ENCODE results near the gene KCNG4.
A peak's percentile ranks its signal among the peaks of the same experiment; 100 is the strongest.

The KCNG4 gene

DNA sequence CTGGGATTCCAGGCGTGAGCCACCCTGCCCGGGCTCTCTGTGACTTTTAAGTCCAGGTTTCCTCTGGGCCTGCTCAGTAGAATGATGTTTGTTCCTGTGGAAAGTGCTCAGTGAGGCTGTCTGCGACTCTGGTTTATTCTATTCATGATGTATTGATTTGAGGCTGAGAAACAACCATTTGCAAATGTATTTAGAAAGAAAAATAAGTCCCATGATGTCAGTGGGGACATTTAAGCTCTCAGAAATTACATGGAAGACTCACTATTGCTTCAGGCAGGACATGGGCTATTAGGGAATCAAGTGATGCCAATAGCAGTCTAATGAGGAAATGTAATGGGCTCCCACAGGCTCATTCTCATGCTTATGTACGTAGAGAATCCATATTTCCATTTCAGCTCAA is 22.2 kb upstream of the KCNG4 start:
- no peak for DNase-seq

DNA sequence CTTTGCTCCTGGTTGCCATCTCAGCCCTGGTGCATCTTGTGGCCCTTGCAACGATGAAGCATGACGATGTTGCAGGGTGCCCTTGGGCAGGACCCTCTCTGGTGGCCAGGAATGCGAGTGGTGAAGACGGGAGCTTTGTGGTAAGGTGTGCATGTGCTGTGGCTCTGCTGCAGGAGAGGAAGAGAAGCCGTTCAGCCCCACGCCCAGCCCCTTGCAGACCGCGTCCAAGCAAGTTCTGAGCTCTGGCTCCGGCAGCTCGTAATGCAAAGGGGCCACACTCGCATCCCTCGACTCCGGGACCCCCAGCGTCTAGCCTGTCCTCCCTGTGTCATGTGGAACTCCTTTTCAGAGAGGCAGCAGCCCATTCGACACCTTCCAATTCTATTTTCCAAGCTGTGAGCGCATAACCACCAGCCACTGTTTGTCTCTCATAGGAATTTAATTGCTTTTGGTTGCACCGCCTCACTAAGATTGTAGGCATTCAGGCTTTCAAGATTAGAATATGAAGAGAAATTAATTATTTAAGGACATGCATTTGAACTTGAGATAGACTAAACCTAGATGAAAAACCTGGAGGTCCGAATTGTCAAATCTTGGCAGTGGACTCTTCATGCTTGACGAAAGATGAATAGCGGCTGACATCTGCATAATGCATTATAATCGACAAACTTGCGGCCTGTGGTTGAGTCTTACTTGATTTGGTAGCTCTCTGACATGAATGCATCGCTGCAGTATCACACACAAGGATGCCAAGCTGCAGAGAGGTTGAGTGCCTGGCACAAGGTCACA is 21.1 kb upstream of the KCNG4 start:
- no peak for DNase-seq

- no peak for DNase-seq
These were observed 19.9 kb upstream of the KCNG4 start for GRCh38 chr16:84259691-84260090.

- no peak for DNase-seq
These were observed 18.5 kb upstream of the KCNG4 start for GRCh38 chr16:84258266-84258665.

GRCh38 chr16:84255050-84255810 is 15.4 kb upstream of the KCNG4 start:
- DNase-seq: no peak

- DNase-seq: no peak
These were observed 14.2 kb upstream of the KCNG4 start for GRCh38 chr16:84254062-84254461.

DNA sequence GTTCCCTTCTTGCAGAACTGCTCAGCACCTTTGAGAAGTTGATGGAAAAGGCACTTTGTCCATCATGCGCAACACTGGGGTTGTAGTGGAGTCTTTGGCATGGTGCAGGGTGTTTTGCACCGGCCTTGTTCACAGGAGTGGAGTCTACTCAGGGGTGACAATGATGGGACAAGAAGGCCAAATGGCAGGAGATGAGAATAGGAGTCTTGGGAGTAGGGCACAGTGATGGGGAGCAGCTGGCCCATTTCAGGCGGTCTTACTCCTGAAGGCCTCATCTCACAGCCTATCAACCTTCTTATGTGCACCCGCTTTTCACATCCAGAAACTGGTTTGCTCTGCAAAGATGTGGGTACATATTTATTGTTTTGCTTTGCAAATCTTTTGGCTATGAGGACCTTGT is 13.4 kb upstream of the KCNG4 start:
- DNase-seq: no peak

DNA sequence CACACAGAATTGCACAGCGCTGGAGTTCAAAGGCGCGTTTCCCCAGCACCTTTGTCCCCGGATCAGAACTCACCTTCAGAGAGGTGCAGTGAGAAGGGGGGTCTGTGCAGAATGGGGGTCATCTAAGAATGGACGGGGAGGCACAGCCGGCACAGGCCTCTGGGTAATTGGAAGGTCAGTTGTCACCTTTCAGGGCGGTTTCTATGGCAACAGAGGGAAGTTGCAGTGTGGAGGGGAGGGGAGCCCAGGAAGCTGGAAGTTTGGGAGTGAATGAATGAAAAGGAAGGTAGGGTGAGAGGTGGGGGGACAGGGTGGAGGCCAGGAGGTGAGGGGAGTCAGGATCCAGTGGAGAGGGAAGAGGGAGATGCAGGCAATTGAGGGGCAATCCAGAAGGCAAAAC is 12.4 kb upstream of the KCNG4 start:
- DNase-seq: no peak

GRCh38 chr16:84247844-84248243 is 8.0 kb upstream of the KCNG4 start:
- DNase-seq: no peak

DNA sequence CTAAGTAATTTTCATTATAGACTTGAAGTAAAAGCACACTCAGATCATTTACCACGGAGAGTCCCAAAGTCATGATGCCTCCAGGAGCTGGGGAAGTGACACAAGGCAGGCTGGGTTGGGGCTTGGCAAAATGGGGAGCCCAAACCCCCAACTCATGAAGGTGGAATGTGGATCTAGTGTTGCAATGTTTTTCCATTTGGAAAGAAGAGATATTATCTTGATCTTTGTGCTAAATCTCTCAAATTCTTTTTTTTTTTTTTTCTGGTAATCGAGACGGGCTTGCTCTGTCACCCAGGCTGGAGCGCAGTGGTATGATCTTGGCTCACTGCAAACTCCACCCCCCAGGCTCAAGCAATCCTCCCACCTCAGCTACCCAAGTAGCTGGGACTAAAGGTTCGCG is 7.5 kb upstream of the KCNG4 start:
- DNase-seq: no peak

DNA sequence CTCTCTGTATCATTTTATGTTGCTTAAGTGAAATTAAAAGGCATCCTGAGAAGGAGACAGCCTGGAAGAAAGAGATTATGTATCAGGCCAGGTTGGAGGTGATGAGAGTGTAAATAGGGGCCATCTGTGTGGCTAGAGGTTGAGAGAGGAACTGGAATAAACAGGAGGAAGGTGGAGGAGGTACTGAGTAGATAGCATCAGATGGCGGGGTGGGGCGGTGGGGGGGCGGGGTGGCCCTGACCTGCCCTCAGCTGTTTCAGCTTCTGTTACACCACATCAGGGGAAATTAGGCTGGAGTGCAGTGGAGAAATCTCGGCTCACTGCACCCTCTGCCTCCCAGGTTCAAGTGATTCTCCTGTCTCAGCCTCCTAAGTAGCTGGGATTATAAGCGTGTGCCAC is 6.9 kb upstream of the KCNG4 start:
- peak; percentile 80 for DNase-seq

DNA sequence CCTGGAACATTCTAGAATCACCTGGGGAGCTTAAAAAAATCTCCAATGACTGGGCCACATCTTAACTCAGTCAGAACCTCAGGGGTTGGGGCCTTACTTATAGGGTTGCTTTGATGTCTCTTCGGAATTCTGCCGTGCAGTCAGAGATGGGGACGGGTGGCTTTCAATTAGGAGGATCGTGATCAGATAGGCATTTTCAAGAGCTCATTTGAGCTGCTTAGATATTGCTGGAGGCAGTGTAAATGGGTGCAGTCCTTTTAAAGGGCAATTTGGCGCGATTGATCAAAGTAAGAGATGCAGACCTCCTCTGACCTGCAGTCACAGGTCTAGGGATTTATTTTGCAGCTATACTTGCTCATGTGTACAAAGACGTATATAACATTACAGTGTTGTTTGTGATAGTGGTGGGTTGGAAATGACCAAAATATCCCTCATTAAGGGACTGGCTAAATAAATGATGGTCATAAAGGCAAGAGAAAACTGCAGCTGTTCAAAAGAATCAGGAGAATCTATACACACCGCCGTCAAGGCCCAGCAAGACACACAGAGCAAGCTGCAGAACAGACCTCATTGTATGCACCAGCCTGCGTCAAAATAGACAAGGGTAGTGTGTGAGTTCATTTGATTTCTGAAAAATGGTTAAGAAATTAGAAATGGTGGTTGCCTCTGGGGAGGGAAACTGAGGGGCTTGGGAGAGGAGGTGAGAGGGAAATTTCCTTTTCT is 6.3 kb upstream of the KCNG4 start:
- DNase-seq: peak; percentile 63

- no peak for DNase-seq
These were observed 4.9 kb upstream of the KCNG4 start for GRCh38 chr16:84244728-84245127.

DNA sequence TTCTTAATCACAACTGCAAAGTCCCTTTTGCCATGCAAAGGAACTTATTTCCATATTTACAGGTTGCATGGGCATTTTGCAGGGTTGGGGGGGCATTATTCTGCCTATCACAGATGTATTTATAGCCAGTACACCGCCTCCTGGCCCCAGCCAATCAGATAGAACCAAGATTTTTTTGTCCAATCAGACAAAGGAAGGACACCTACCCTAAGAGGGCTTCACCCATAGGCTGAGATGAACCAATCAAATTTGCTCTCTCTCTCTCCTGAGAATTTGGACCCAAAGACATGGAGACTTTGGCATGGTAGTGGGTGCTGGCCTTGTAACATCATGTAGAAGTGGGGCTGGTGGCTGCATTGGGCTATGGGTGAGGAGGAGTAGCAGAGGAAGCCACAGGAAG is 3.9 kb upstream of the KCNG4 start:
- no peak for DNase-seq

GRCh38 chr16:84242839-84243238 is 3.0 kb upstream of the KCNG4 start:
- DNase-seq: no peak

- no peak for DNase-seq
These were observed 2.0 kb upstream of the KCNG4 start for GRCh38 chr16:84241778-84242177.

DNA sequence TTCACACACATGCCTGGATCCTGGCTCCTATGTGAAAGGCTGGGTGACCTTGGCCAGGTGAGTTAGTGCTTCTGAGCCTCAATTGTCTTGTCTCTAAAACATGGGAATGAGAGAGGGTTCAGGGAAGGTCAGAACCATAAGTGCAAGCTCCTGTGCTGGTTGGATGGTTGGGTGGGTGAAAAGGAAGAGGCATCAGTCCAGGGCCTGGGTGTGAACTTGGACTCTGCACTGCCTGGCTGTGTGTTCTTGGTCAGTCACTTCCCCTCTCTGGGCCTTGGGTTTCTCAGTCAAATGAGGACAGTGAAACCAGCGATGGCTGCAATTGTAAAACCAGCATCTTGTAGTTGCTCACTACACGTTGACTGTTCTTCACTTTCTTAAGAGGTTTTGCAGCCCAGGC is 643 bp upstream of the KCNG4 start:
- no peak for DNase-seq

DNA sequence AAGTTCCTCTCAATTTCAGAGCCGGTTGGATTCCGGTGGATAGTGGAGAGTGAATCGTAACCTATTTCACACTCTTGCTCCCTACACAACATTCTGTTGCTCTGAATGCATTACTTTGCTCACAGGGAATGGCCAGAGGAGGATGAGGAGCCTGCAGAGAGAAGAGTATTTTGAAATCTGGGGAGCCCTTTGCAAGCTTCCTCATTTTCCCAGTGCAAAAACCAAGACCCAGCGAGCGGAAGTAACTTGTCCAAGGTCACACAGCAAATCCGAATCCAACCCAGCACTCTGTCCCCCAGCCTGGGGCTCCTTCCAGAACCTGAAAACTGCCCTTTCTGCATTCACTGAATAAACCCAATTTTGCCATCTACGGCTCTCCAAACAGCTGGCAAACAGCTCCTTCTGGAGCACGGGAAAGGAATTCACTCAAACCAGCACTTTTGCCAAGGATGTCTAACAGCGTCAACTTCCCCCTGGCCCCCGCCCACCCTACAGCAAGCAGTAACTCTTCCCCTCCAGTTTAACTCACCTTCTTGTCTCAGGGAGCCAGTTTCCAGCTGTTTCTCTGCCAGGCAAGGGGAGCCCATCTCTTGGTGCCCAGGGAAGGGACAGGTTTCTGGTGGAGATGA is 557 bp downstream of the KCNG4 start:
- peak; percentile 7 for DNase-seq

DNA sequence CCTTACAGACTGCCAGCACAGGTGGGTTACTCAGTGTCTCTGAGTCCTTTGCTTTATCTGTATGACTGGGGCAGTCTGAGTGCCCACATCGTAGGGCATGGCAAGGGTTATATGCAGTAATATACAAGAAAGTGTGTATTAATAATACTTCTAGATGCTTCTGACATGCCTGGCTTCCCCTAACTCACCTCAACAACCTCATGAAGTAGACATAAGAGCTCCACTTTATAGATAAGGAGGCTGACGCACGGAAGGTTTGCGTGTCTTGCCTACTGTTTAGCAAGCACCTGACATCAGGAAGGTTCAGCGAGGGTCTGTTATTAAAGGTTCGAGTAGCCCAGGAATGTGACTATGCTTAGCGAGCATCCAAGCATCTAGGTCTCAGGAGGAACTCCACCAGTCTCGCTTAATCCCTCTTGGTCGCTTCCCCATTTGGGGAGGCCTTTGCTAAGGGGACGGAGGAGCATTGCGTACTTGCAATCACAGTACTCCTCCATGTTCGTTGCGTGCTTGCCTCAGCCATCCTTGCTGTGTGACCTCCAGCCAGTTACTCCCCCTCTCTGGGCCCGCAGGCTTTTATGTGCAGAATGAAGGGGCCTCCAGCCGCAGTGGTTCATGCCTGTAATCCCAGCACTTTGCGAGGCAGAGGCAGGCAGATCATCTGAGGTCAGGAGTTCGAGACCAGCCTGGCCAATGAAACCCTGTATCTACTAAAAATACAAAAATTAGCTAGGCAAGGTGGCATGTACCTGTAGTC is 1.6 kb downstream of the KCNG4 start:
- no peak for DNase-seq

DNA sequence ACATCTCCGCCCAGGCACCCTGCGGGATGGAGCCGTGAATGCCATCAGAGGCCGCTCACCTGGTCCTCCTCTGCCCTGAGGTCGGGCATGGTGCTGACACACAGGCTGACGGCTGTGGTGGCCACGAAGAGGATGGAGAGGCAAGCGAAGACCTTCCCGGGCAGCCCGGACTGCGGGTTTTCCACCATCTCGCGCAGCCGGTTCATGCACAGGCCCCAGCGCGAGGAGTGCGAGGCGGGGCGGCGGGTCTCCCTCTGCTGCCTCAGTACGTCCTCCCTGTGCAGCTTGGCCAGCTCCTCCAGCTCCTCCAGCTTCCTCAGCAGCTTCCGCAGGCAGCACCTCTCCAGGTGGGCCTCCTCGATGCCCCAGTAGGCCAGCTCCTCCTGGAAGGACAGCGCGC is 3.1 kb downstream of the KCNG4 start:
- DNase-seq: no peak

DNA sequence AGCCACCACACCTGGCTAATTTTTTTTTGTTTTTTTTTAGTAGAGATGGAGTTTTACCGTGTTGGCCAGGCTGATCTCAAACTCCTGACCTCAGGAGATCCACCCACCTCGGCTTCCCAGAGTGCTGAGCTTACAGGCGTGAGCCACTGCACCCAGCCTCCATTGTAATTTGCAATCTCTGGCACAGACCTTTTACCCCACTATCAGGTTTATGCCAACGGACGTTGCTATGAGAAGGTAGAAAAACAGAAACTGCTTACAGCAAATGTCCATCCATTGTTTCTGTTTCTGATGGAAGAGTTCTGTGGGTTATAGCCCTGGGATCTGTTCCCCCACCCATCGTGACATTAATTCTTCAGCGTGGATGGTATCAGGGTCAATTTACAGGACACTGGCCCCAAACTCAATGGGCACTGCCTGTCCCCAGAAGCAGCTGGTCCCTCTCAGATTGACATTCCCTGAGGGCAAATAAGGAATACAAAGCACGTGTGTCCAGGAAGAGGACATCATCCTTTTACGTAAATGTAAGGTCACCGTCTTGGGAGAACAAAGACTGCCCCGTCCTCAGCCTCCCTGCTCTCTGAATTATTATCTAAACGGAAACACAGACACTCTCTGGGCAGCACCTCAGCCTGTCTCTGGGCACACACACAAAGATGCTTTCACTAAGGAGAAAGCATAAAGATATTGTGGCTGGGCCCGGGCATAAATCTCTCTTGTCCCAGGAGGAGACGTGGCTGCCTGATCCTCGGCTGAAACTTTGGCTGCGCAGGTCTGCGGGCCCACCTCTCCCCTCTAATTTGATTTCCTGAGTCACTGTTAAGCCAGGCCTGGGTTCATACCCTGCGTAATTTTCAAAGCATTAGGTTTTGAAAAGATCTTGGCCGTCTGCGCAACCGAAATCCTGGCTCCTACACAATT is 5.2 kb downstream of the KCNG4 start:
- DNase-seq: no peak

- DNase-seq: no peak
These were observed 6.1 kb downstream of the KCNG4 start for GRCh38 chr16:84233748-84234147.
